Neuronal stem cell (in vitro differentiated cells): ENCODE measurements around the gene ARHGEF4.

Experiments used
- DNase-seq: peaks from one replicate; pipeline ENCODE4 v3.0.0-alpha.2; 2013; ENCODE audit warnings: low spot score
- H2AFZ ChIP-seq: one replicate; pipeline ENCODE4 v1.6.1; 2013; ENCODE audit warnings: mild to moderate bottlenecking, low read length, inconsistent platforms
- H2AK5ac ChIP-seq: 2 replicates; pipeline ENCODE4 v1.6.1; 2013; ENCODE audit warnings: low read depth, mild to moderate bottlenecking, inconsistent platforms, low read length, moderate library complexity, mixed read lengths
- H2BK120ac ChIP-seq: 2 replicates; pipeline ENCODE4 v1.6.1; 2013; ENCODE audit warnings: low read depth, mild to moderate bottlenecking, inconsistent platforms, low read length, moderate library complexity, mixed read lengths
- H2BK12ac ChIP-seq: one replicate; pipeline ENCODE4 v1.6.1; 2013; ENCODE audit warnings: low read length, inconsistent platforms
- H2BK15ac ChIP-seq: 2 replicates; pipeline ENCODE4 v1.6.1; 2013; ENCODE audit warnings: mild to moderate bottlenecking, low read length, inconsistent platforms, mixed read lengths
- H2BK5ac ChIP-seq: one replicate; pipeline ENCODE4 v1.6.1; 2013; ENCODE audit warnings: inconsistent platforms, mild to moderate bottlenecking, low read length, moderate library complexity
- H3K14ac ChIP-seq: one replicate; pipeline ENCODE4 v1.6.1; 2013; ENCODE audit warnings: low read length, inconsistent platforms
- H3K18ac ChIP-seq: 2 replicates; pipeline ENCODE4 v1.6.1; 2013; ENCODE audit warnings: low read length, inconsistent platforms
- H3K23ac ChIP-seq: 2 replicates; pipeline ENCODE4 v1.6.1; 2013; ENCODE audit warnings: low read depth, mild to moderate bottlenecking, mixed read lengths, low read length, inconsistent platforms; ENCODE audit not compliant: poor library complexity
- H3K27ac ChIP-seq: replicated peaks from 3 replicates; pipeline ENCODE4 v1.5.1; 2013; ENCODE audit warnings: low read length, inconsistent platforms
- H3K27me3 ChIP-seq, 3 experiments: 2 replicates each; pipeline ENCODE4 v1.6.1; 2013; ENCODE audit warnings: low read length in 3 of 3, mild to moderate bottlenecking in 2 of 3, inconsistent platforms in 1 of 3, low read depth in 1 of 3, mixed read lengths in 1 of 3, moderate library complexity in 1 of 3; ENCODE audit not compliant: control insufficient read depth in 3 of 3, insufficient read depth in 3 of 3
- H3K36me3 ChIP-seq, 2 donors: replicated peaks in 1 of 2; 2 replicates each; pipeline ENCODE4 v1.6.1; 2013; ENCODE audit warnings: low read length in 2 of 2; ENCODE audit not compliant: control insufficient read depth in 2 of 2, insufficient read depth in 2 of 2
- H3K4ac ChIP-seq: 2 replicates; pipeline ENCODE4 v1.6.1; 2013; ENCODE audit warnings: inconsistent platforms, mild to moderate bottlenecking, low read length, moderate library complexity
- H3K4me1 ChIP-seq, 2 donors: 1 replicate in 1 of 2; 2 replicates in 1 of 2; pipeline ENCODE4 v1.6.1; 2013; ENCODE audit warnings: low read length in 2 of 2, low read depth in 1 of 2; ENCODE audit not compliant: control insufficient read depth in 2 of 2, insufficient read depth in 1 of 2
- H3K4me2 ChIP-seq: one replicate; pipeline ENCODE4 v1.6.1; 2013; ENCODE audit warnings: mild to moderate bottlenecking, low read length, inconsistent platforms; ENCODE audit not compliant: insufficient read depth, poor library complexity, severe bottlenecking
- H3K4me3 ChIP-seq, 2 donors: 2 replicates each; pipeline ENCODE4 v1.5.1; 2013; ENCODE audit warnings: low read length in 2 of 2, mild to moderate bottlenecking in 2 of 2, inconsistent platforms in 1 of 2, moderate library complexity in 1 of 2
- H3K79me1 ChIP-seq: one replicate; pipeline ENCODE4 v1.6.1; 2013; ENCODE audit warnings: low read depth, mild to moderate bottlenecking, inconsistent platforms, low read length, moderate library complexity
- H3K9ac ChIP-seq: one replicate; pipeline ENCODE4 v1.6.1; 2013; ENCODE audit warnings: mild to moderate bottlenecking, low read depth, low read length, inconsistent platforms; ENCODE audit not compliant: poor library complexity
- H3K9me3 ChIP-seq, 2 donors: replicated peaks in 1 of 2; 2 replicates each; pipeline versions ENCODE3 to v1.6.1; 2013; ENCODE audit warnings: low read length in 2 of 2, mild to moderate bottlenecking in 2 of 2, inconsistent platforms in 1 of 2, low read depth in 1 of 2, mixed read lengths in 1 of 2, moderate library complexity in 1 of 2; ENCODE audit not compliant: control insufficient read depth in 2 of 2, insufficient read depth in 1 of 2
- H4K8ac ChIP-seq: one replicate; pipeline ENCODE4 v1.6.1; 2013; ENCODE audit warnings: low read depth, mild to moderate bottlenecking, inconsistent platforms, low read length, moderate library complexity
- H4K91ac ChIP-seq: one replicate; pipeline ENCODE4 v1.6.1; 2013; ENCODE audit warnings: low read length, low read depth, mild to moderate bottlenecking, inconsistent platforms; ENCODE audit not compliant: poor library complexity
- WGBS, 2 donors: extraction: QIAGEN DNeasy Blood & Tissue Kit; methylation state at CpG; one replicate each; pipeline ENCODE4 v1.1.7; 2013; ENCODE audit warnings: missing lambda C conversion rate in 2 of 2, mixed read lengths in 1 of 2; ENCODE audit not compliant: insufficient read length in 2 of 2, insufficient replicate concordance in 1 of 2; ENCODE audit errors: extremely low coverage in 2 of 2; 5-methylcytosine and 5-hydroxymethylcytosine counted together

The ARHGEF4 gene

GRCh38 chr2:131047920-131048560, 211.3 kb downstream of the ARHGEF4 start:
- Histone ChIP-seq H3K4me3 (no peak overlapping the region), H3K9ac (no peak overlapping the region), H3K14ac (no peak overlapping the region), H4K91ac (no peak overlapping the region), H3K23ac (no peak overlapping the region), H3K27me3 (no peaks in the 10 kb centered on the region), H4K8ac (no peak overlapping the region), H3K18ac (no peak overlapping the region), H3K4me2 (no peak overlapping the region), H3K27ac (no peak overlapping the region), H3K36me3 (peaks cover 38 to 73% of the 10 kb centered on the region in 2 donors), H3K9me3 (no peaks in the 10 kb centered on the region), H2AFZ (no peak overlapping the region), H3K4ac (no peak overlapping the region), H2BK12ac (no peak overlapping the region), H2AK5ac (no peak overlapping the region), H3K4me1 (no peaks in the 10 kb centered on the region), H2BK15ac (no peak overlapping the region), H3K79me1 (no peaks in the 10 kb centered on the region), H2BK120ac (no peak overlapping the region), H2BK5ac (no peak overlapping the region)
- WGBS, 2 donors, result no CpG with 5 or more reads among the region's 11 CpGs
- no peak for DNase-seq

GRCh38 chr2:131048641-131049040, 211.9 kb downstream of the ARHGEF4 start:
- no peak overlapping the region for H3K23ac ChIP-seq
- H3K27ac ChIP-seq, result no peak overlapping the region
- H3K9ac ChIP-seq, result peak overlapping the region; percentile 50
- H3K79me1 ChIP-seq, result no peaks in the 10 kb centered on the region
- no peak overlapping the region for H2BK5ac ChIP-seq
- DNase-seq, result no peak
- peaks cover 38 to 79% of the 10 kb centered on the region in 2 donors for H3K36me3 ChIP-seq
- H3K27me3 ChIP-seq, result no peaks in the 10 kb centered on the region
- H4K91ac ChIP-seq, result no peak overlapping the region
- no peak overlapping the region for H3K4me3 ChIP-seq
- H3K14ac ChIP-seq, result no peak overlapping the region
- H2AFZ ChIP-seq, result no peak overlapping the region
- H3K4me1 ChIP-seq, result no peaks in the 10 kb centered on the region
- no peak overlapping the region for H2BK15ac ChIP-seq
- no peak overlapping the region for H3K18ac ChIP-seq
- no CpG with 5 or more reads among the region's 6 CpGs for WGBS, 2 donors
- no peak overlapping the region for H2BK120ac ChIP-seq
- no peak overlapping the region for H3K4me2 ChIP-seq
- no peak overlapping the region for H2AK5ac ChIP-seq
- no peak overlapping the region for H3K4ac ChIP-seq
- H3K9me3 ChIP-seq, result no peaks in the 10 kb centered on the region
- no peak overlapping the region for H4K8ac ChIP-seq
- no peak overlapping the region for H2BK12ac ChIP-seq

- Histone ChIP-seq H2BK120ac (no peak overlapping the region), H3K4me2 (no peak overlapping the region), H3K4me3 (no peak overlapping the region), H3K9ac (no peak overlapping the region), H3K79me1 (no peaks in the 10 kb centered on the region), H3K27me3 (no peaks in the 10 kb centered on the region), H2BK12ac (no peak overlapping the region), H3K14ac (no peak overlapping the region), H3K18ac (no peak overlapping the region), H3K23ac (no peak overlapping the region), H4K8ac (no peak overlapping the region), H3K36me3 (peaks cover 39 to 85% of the 10 kb centered on the region in 2 donors), H2AK5ac (no peak overlapping the region), H3K4me1 (no peaks in the 10 kb centered on the region), H3K4ac (no peak overlapping the region), H2BK5ac (no peak overlapping the region), H3K9me3 (no peaks in the 10 kb centered on the region), H4K91ac (no peak overlapping the region), H3K27ac (no peak overlapping the region), H2BK15ac (no peak overlapping the region), H2AFZ (no peak overlapping the region)
- DNase-seq, result no peak
- WGBS, 2 donors, result no CpG with 5 or more reads among the region's 7 CpGs
Observed at GRCh38 chr2:131049150-131049718, 212.5 kb downstream of the ARHGEF4 start.

DNA sequence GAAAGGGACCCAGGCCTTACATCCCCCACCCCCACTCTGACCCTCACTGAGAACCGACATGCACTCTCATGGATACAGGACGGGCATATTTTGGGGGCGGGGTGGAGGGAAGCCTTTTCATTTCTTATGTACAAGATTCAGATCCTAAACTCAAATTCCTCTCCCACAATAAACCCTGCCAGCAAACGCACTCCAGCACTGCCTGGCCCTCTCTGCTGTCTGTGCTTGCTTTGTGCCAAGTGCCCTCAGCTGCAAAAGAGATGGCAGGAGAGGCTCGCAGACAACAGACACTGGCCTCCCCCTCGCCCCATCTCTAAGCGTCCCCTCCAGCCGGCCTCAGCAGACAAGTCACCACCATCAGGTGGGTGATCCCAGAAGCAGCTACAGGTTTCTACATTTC, 214.2 kb downstream of the ARHGEF4 start:
- Histone ChIP-seq H2BK15ac (no peak overlapping the region), H3K36me3 (peaks cover 54 to 100% of the 10 kb centered on the region in 2 donors), H3K27ac (no peak overlapping the region), H3K9ac (no peak overlapping the region), H4K8ac (no peak overlapping the region), H3K27me3 (no peaks in the 10 kb centered on the region), H3K14ac (no peak overlapping the region), H2AFZ (no peak overlapping the region), H3K9me3 (no peaks in the 10 kb centered on the region), H2AK5ac (no peak overlapping the region), H3K18ac (no peak overlapping the region), H3K4me2 (no peak overlapping the region), H3K23ac (no peak overlapping the region), H2BK5ac (no peak overlapping the region), H2BK12ac (no peak overlapping the region), H2BK120ac (no peak overlapping the region), H3K4me1 (no peaks in the 10 kb centered on the region), H3K79me1 (peaks cover 7% of the 10 kb centered on the region), H4K91ac (no peak overlapping the region), H3K4ac (no peak overlapping the region), H3K4me3 (no peak overlapping the region)
- no peak for DNase-seq
- WGBS, 2 donors, result no CpG with 5 or more reads among the region's 8 CpGs
